OCI-LY7 (cell line): ENCODE data around the gene PELO. TPM values are rescaled to one million over a fixed set of nuclear protein-coding genes. Genes with fewer than 3 reads are reported as not detected.

ENCODE experiments used
- BruUV-seq: library from RNA; stranded (reverse); fragments of 400-500 nt; replicated peaks from 2 replicates; lab custom pipeline; 2021; lab: Mats Ljungman, UMichigan
- CTCF ChIA-PET: fragments of 300-600 bp; sonication (Branson Sonifier 250); formaldehyde crosslinking; loops from one replicate; lab custom pipeline; 2022; ENCODE audit warnings: antibody characterized with exemption; ENCODE audit not compliant: unreplicated experiment; lab: Charles Lee
- POLR2A ChIA-PET: fragments of 300-600 bp; sonication (Branson Sonifier 250); formaldehyde crosslinking; loops from one replicate; lab custom pipeline; 2022; ENCODE audit warnings: antibody characterized with exemption; lab: Charles Lee
- DNase-seq: peaks from one replicate; pipeline ENCODE4 v3.0.0-alpha.2; 2015; ENCODE audit warnings: low spot score
- H2AFZ ChIP-seq: fragments of 200-600 bp; sonication (generic), shearing (Covaris generic); 2 replicates; pipeline ENCODE4 v1.6.1; 2014; ENCODE audit warnings: mild to moderate bottlenecking, antibody characterized with exemption, low read length, moderate library complexity
- H3K27ac ChIP-seq: fragments of 200-600 bp; sonication (generic); 2 replicates; pipeline ENCODE4 v1.5.1; 2014; ENCODE audit warnings: mixed run types, low read depth, mild to moderate bottlenecking, moderate library complexity, low read length, inconsistent platforms; ENCODE audit not compliant: poor library complexity, severe bottlenecking
- H3K36me3 ChIP-seq: fragments of 200-600 bp; sonication (generic); 2 replicates; pipeline ENCODE4 v1.6.1; 2014; ENCODE audit warnings: mild to moderate bottlenecking, antibody characterized with exemption, low read length, moderate library complexity, mixed read lengths; ENCODE audit not compliant: insufficient read depth
- H3K4me1 ChIP-seq: fragments of 200-600 bp; sonication (generic); 2 replicates; pipeline ENCODE4 v1.5.1; 2014; ENCODE audit warnings: mild to moderate bottlenecking, low read length; ENCODE audit not compliant: insufficient read depth, poor library complexity, severe bottlenecking
- H3K4me2 ChIP-seq: fragments of 200-600 bp; sonication (generic); 2 replicates; pipeline ENCODE4 v1.6.1; 2014; ENCODE audit warnings: mild to moderate bottlenecking, low read length
- H3K4me3 ChIP-seq: fragments of 200-600 bp; sonication (generic); 2 replicates; pipeline ENCODE4 v1.5.1; 2014; ENCODE audit warnings: mild to moderate bottlenecking, low read depth, low read length; ENCODE audit not compliant: poor library complexity, severe bottlenecking
- H3K79me2 ChIP-seq: fragments of 200-600 bp; sonication (generic); 2 replicates; pipeline ENCODE4 v1.6.1; 2016; ENCODE audit warnings: low read depth, mild to moderate bottlenecking, low read length, moderate library complexity, mixed read lengths; ENCODE audit not compliant: insufficient read depth
- H3K9me2 ChIP-seq: fragments of 200-600 bp; sonication (generic); 2 replicates; pipeline ENCODE4 v1.6.1; 2016; ENCODE audit warnings: mild to moderate bottlenecking, low read length, mixed read lengths; ENCODE audit not compliant: insufficient read depth
- H3K9me3 ChIP-seq: fragments of 200-600 bp; sonication (generic); 2 replicates; pipeline ENCODE4 v1.6.1; 2014; ENCODE audit warnings: mild to moderate bottlenecking, mixed run types, low read length, mixed read lengths
- H4K20me1 ChIP-seq: fragments of 200-600 bp; sonication (generic); 2 replicates; pipeline ENCODE4 v1.6.1; 2014; ENCODE audit warnings: mild to moderate bottlenecking, antibody characterized with exemption, low read length, moderate library complexity, mixed read lengths; ENCODE audit not compliant: insufficient read depth
- EZH2phosphoT487 ChIP-seq: fragments of 200-600 bp; sonication (generic); IDR thresholded peaks from 2 replicates; pipeline ENCODE4 v1.6.1; 2018; ENCODE audit warnings: low read depth, borderline replicate concordance, mild to moderate bottlenecking, mixed run types, antibody characterized with exemption, low read length, moderate library complexity, mixed read lengths
- intact Hi-C: fragments of 100-400 bp; cut with micrococcal nuclease; formaldehyde crosslinking; loops from one replicate; pipeline ENCODE4 v1.10.0; 2022; ENCODE audit not compliant: unreplicated experiment
- total RNA-seq, 2 experiments: library from RNA; depleted of rRNA in 1 of 2; stranded (reverse); fragments of >200 nt in 1 of 2; shearing (Covaris generic) in 1 of 2; gene quantifications; 2 replicates each; pipeline ENCODE4 v1.2.3, GENCODE V29; 2014 to 2022
- TF ChIP-seq, protein P1 (sequence below): fragments of 200-600 bp; sonication (generic); conservative IDR thresholded peaks from 2 replicates; pipeline ENCODE4 v1.5.1; 2014; ENCODE audit warnings: mild to moderate bottlenecking, antibody characterized with exemption, low read length, moderate library complexity, mixed read lengths

The PELO gene
- total RNA-seq, 2 experiments from 2014 or later: 10.2 to 13.0 TPM

- intact Hi-C loops: no loop called here
- H3K4me1 ChIP-seq: peaks cover 20% of the 10 kb centered on the region
- peak overlapping the region; percentile 91 for H3K4me2 ChIP-seq
- TF ChIP-seq, protein P1, sequence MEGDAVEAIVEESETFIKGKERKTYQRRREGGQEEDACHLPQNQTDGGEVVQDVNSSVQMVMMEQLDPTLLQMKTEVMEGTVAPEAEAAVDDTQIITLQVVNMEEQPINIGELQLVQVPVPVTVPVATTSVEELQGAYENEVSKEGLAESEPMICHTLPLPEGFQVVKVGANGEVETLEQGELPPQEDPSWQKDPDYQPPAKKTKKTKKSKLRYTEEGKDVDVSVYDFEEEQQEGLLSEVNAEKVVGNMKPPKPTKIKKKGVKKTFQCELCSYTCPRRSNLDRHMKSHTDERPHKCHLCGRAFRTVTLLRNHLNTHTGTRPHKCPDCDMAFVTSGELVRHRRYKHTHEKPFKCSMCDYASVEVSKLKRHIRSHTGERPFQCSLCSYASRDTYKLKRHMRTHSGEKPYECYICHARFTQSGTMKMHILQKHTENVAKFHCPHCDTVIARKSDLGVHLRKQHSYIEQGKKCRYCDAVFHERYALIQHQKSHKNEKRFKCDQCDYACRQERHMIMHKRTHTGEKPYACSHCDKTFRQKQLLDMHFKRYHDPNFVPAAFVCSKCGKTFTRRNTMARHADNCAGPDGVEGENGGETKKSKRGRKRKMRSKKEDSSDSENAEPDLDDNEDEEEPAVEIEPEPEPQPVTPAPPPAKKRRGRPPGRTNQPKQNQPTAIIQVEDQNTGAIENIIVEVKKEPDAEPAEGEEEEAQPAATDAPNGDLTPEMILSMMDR: no peak
- TF ChIP-seq EZH2phosphoT487: no peak
- H3K27ac ChIP-seq: no peak overlapping the region
- H3K9me2 ChIP-seq: no peaks in the 10 kb centered on the region
- no peak for DNase-seq
- BruUV-seq: no TSS peak
- peaks cover 53% of the 10 kb centered on the region for H3K79me2 ChIP-seq
- CTCF ChIA-PET: no interaction called here
- no peak overlapping the region for H2AFZ ChIP-seq
- H4K20me1 ChIP-seq: peaks cover 33% of the 10 kb centered on the region
- H3K36me3 ChIP-seq: peaks cover 41% of the 10 kb centered on the region
- POLR2A ChIA-PET: interaction anchor here (0.7 kb wide), 1 partner anchor 319 kb away, joined by 3 read pairs; no protein-coding TSS in a partner anchor
- peak overlapping the region; percentile 77 for H3K4me3 ChIP-seq
- no peaks in the 10 kb centered on the region for H3K9me3 ChIP-seq
Measured at GRCh38 chr5:52802272-52802973, 14.7 kb downstream of the PELO start.

DNA sequence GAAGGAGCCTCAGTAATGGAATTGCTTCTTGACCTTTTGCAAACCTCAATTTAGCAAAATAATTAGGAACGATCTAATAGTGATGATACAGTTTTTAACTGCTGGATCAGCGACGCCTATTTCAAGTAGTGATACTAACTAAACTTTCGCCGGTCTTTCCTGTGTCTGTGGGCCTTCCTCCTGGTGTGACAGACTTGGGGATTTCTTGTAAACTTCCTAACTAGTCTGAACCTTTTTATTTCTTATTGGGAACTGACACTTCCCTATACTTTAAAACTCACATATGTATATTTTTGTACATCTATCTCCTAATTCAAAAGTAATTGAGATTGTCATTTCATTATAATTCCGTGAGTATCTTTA is 15.2 kb downstream of the PELO start:
- no peak overlapping the region for H2AFZ ChIP-seq
- no peak overlapping the region for H3K27ac ChIP-seq
- H3K4me2 ChIP-seq: peak overlapping the region; percentile 91
- peaks cover 20% of the 10 kb centered on the region for H3K4me1 ChIP-seq
- POLR2A ChIA-PET: interaction anchor here (0.8 kb wide), 1 partner anchor 10 kb away, joined by 3 read pairs; no protein-coding TSS in a partner anchor
- intact Hi-C loops: no loop called here
- no TSS peak for BruUV-seq
- TF ChIP-seq, protein P1: no peak
- TF ChIP-seq EZH2phosphoT487: no peak
- peaks cover 33% of the 10 kb centered on the region for H4K20me1 ChIP-seq
- no peaks in the 10 kb centered on the region for H3K9me3 ChIP-seq
- no peak for DNase-seq
- peaks cover 53% of the 10 kb centered on the region for H3K79me2 ChIP-seq
- peaks cover 41% of the 10 kb centered on the region for H3K36me3 ChIP-seq
- H3K4me3 ChIP-seq: peak overlapping the region; percentile 77
- H3K9me2 ChIP-seq: no peaks in the 10 kb centered on the region
- CTCF ChIA-PET: no interaction called here

GRCh38 chr5:52804387-52804791 is 16.7 kb downstream of the PELO start:
- no peaks in the 10 kb centered on the region for H3K9me2 ChIP-seq
- H2AFZ ChIP-seq: no peak overlapping the region
- DNase-seq: no peak
- no peak overlapping the region for H3K27ac ChIP-seq
- BruUV-seq: no TSS peak
- CTCF ChIA-PET: interaction anchor here (0.6 kb wide), 1 partner anchor 8 kb away, joined by 3 read pairs; no protein-coding TSS in a partner anchor
- POLR2A ChIA-PET: no interaction called here
- H3K4me2 ChIP-seq: peak overlapping the region; percentile 26; the same call in 1 of the 2 replicates
- no peak for TF ChIP-seq EZH2phosphoT487
- TF ChIP-seq, protein P1: no peak
- no peak overlapping the region for H3K4me3 ChIP-seq
- H3K4me1 ChIP-seq: peaks cover 12% of the 10 kb centered on the region
- peaks cover 33% of the 10 kb centered on the region for H4K20me1 ChIP-seq
- intact Hi-C loops: no loop called here
- peaks cover 51% of the 10 kb centered on the region for H3K79me2 ChIP-seq
- peaks cover 41% of the 10 kb centered on the region for H3K36me3 ChIP-seq
- H3K9me3 ChIP-seq: no peaks in the 10 kb centered on the region
